CD4-positive, alpha-beta T cell (primary cell): ENCODE results near the gene MTMR12. TPM values are rescaled to one million over a fixed set of nuclear protein-coding genes. Genes with fewer than 3 reads are reported as not detected.

Source experiments
- ATAC-seq: fragments of 200-7000 bp; cut with Tn5 transposase; one replicate; pipeline ENCODE4 v1.10.0; 2022; ENCODE audit warnings: mild to moderate bottlenecking; ENCODE audit not compliant: poor library complexity
- CTCF ChIA-PET: fragments of 350-600 bp; sonication (Branson Sonifier 250); formaldehyde crosslinking; loops from one replicate; lab custom pipeline; 2021; ENCODE audit warnings: antibody characterized with exemption, inconsistent platforms; lab: Charles Lee
- POLR2A ChIA-PET: fragments of 350-600 bp; sonication (Branson Sonifier 250); formaldehyde crosslinking; loops from one replicate; lab custom pipeline; 2021; ENCODE audit warnings: antibody characterized with exemption, inconsistent platforms; lab: Charles Lee
- DNase-seq, 14 experiments: peaks; one replicate each; pipeline ENCODE4 v3.0.0-alpha.2; 2013 to 2020; ENCODE audit warnings: mixed read lengths in 2 of 14
- H3K27ac ChIP-seq, 2 donors: one replicate each; pipeline versions ENCODE4 v1.5.1 to v1.7.0; 2013; ENCODE audit warnings: low read length in 2 of 2, low read depth in 1 of 2, mild to moderate bottlenecking in 1 of 2
- H3K27me3 ChIP-seq, 2 experiments: 1 replicate in 1 of 2; 2 replicates in 1 of 2; pipeline versions ENCODE4 v1.6.1 to v1.7.0; 2013; ENCODE audit warnings: low read length in 2 of 2, control low read depth in 1 of 2, mild to moderate bottlenecking in 1 of 2, moderate library complexity in 1 of 2; ENCODE audit not compliant: insufficient read depth in 2 of 2, control insufficient read depth in 1 of 2
- H3K36me3 ChIP-seq: one replicate; pipeline ENCODE4 v1.6.1; 2013; ENCODE audit warnings: low read length, control low read depth; ENCODE audit not compliant: insufficient read depth
- H3K4me1 ChIP-seq: one replicate; pipeline ENCODE4 v1.6.1; 2013; ENCODE audit warnings: low read length, control low read depth; ENCODE audit not compliant: insufficient read depth
- H3K4me3 ChIP-seq: one replicate; pipeline ENCODE4 v1.5.1; 2013; ENCODE audit warnings: mild to moderate bottlenecking, low read length, moderate library complexity
- H3K9me3 ChIP-seq, 2 experiments: 1 replicate in 1 of 2; 2 replicates in 1 of 2; pipeline versions ENCODE4 v1.6.1 to v1.7.0; 2013; ENCODE audit warnings: low read length in 2 of 2, mild to moderate bottlenecking in 2 of 2, control low read depth in 1 of 2, moderate library complexity in 1 of 2; ENCODE audit not compliant: control insufficient read depth in 1 of 2, insufficient read depth in 1 of 2
- H3K27ac Mint-ChIP-seq: one replicate; pipeline ENCODE4 v1.8.0; 2020; ENCODE audit warnings: mixed read lengths
- H3K27me3 Mint-ChIP-seq: one replicate; pipeline ENCODE4 v1.8.0; 2021; ENCODE audit warnings: mixed read lengths
- H3K36me3 Mint-ChIP-seq: one replicate; pipeline ENCODE4 v1.8.0; 2021; ENCODE audit warnings: low read depth, mixed read lengths
- H3K4me1 Mint-ChIP-seq: one replicate; pipeline ENCODE4 v1.8.0; 2021; ENCODE audit warnings: low read depth, mixed read lengths
- H3K4me3 Mint-ChIP-seq: one replicate; pipeline ENCODE4 v1.8.0; 2020; ENCODE audit warnings: mild to moderate bottlenecking, mixed read lengths
- H3K9me3 Mint-ChIP-seq: one replicate; pipeline ENCODE4 v1.8.0; 2020; ENCODE audit warnings: mixed read lengths
- intact Hi-C, 2 experiments: fragments of 100-400 bp; cut with DNase I in 1 of 2; cut with micrococcal nuclease in 1 of 2; formaldehyde crosslinking; loops; one replicate each; pipeline versions ENCODE4 v1.15.1 to v1.9.0; 2023 to 2025; cut with DNase I, micrococcal nuclease
- total RNA-seq, 174 experiments: library from RNA in 2 of 174; stranded (reverse) in 2 of 174; gene quantifications; one replicate each; pipeline ENCODE4 v1.2.3 and lab custom pipeline; 2021 to 2026
- TF ChIP-seq, protein P1 (sequence below): fragments of 200-600 bp; IDR thresholded peaks from one replicate; pipeline ENCODE4 v1.8.0; 2022; ENCODE audit warnings: antibody characterized with exemption, mild to moderate bottlenecking

The MTMR12 gene
- total RNA-seq, 2 experiments from 2014 or later: 15.9 to 18.3 TPM

DNA sequence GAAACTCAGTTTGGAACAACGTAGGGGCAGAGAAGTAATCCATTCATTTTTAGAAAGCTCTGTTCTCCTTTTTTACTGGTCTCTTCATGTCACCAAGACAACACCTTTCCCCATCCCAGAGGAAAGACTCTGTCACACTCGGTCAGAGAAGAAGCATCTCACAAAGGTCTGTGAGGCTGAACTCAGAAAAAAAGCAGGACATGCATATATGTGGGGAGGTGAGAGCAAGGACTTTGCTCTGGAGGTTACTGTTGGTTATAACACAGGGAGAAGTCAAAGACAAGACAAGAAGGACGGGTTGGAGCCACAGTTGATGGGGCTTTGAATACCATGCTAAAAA is 19.2 kb upstream of the MTMR12 start:
- Histone ChIP-seq H3K4me1 (peaks cover 4% of the 10 kb centered on the region), H3K4me3 (no peak overlapping the region), H3K27ac (no peak overlapping the region), H3K36me3 (no peaks in the 10 kb centered on the region), H3K27me3 (no peaks in the 10 kb centered on the region), H3K9me3 (no peaks in the 10 kb centered on the region)
- no peak for ATAC-seq
- Mint-ChIP-seq H3K9me3 (no peaks in the 10 kb centered on the region), H3K27ac (no peak overlapping the region), H3K27me3 (no peaks in the 10 kb centered on the region), H3K36me3 (no peaks in the 10 kb centered on the region), H3K4me3 (no peak overlapping the region), H3K4me1 (no peaks in the 10 kb centered on the region)
- TF ChIP-seq, protein P1, sequence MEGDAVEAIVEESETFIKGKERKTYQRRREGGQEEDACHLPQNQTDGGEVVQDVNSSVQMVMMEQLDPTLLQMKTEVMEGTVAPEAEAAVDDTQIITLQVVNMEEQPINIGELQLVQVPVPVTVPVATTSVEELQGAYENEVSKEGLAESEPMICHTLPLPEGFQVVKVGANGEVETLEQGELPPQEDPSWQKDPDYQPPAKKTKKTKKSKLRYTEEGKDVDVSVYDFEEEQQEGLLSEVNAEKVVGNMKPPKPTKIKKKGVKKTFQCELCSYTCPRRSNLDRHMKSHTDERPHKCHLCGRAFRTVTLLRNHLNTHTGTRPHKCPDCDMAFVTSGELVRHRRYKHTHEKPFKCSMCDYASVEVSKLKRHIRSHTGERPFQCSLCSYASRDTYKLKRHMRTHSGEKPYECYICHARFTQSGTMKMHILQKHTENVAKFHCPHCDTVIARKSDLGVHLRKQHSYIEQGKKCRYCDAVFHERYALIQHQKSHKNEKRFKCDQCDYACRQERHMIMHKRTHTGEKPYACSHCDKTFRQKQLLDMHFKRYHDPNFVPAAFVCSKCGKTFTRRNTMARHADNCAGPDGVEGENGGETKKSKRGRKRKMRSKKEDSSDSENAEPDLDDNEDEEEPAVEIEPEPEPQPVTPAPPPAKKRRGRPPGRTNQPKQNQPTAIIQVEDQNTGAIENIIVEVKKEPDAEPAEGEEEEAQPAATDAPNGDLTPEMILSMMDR: no peak
- ChIA-PET POLR2A (no interaction called here), CTCF (interaction anchor here (1.2 kb wide), 1 partner anchor 99 kb away, joined by 3 read pairs; no protein-coding TSS in a partner anchor)
- intact Hi-C loops: no loop called here
- no peak for DNase-seq

DNA sequence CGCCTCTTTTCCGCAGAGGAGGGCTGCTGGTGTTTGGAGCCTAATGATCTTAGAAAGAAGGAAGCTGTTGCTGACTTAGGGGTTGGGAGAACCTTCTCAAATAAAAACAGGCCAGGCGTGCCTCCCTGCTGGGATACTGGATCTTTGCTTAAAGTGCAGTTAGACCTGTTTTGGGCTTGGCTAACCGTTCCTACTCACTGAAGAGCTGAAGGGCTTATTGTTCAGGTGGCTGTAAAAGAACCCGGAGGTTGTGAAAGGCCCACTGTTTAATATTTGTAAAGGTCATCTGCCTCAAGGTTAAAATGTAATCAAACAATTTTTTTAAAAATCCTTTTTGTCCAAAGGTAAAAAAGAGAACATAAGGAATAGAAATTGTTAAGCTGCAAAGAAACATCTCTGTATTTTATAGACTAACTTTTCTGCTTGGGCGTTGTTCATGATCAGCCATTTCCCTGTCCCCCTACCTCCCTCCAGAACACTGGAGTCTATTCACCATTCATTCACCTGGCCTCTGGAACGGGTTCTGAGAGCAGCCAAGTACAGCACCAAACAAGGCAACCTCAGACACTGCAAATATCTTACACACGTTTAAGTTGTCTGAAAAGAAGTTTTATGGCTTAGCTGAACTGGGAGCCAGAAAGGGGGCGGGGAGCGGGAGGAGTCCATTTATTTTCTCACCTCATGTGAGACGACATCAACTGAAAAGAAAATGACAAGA is 18.6 kb upstream of the MTMR12 start:
- H3K27ac ChIP-seq: no peak overlapping the region
- no peaks in the 10 kb centered on the region for H3K9me3 ChIP-seq
- CTCF ChIA-PET: interaction anchor here (1.2 kb wide), 1 partner anchor 98 kb away, joined by 3 read pairs; no protein-coding TSS in a partner anchor
- intact Hi-C loops: no loop called here
- no peak for ATAC-seq
- H3K9me3 Mint-ChIP-seq: no peaks in the 10 kb centered on the region
- H3K27ac Mint-ChIP-seq: no peak overlapping the region
- no peaks in the 10 kb centered on the region for H3K4me1 Mint-ChIP-seq
- no peak overlapping the region for H3K4me3 ChIP-seq
- TF ChIP-seq, protein P1: no peak
- no peaks in the 10 kb centered on the region for H3K27me3 Mint-ChIP-seq
- H3K4me3 Mint-ChIP-seq: no peak overlapping the region
- no peak for DNase-seq
- no peaks in the 10 kb centered on the region for H3K36me3 Mint-ChIP-seq
- H3K36me3 ChIP-seq: no peaks in the 10 kb centered on the region
- H3K4me1 ChIP-seq: peaks cover 4% of the 10 kb centered on the region
- POLR2A ChIA-PET: no interaction called here
- no peaks in the 10 kb centered on the region for H3K27me3 ChIP-seq

DNA sequence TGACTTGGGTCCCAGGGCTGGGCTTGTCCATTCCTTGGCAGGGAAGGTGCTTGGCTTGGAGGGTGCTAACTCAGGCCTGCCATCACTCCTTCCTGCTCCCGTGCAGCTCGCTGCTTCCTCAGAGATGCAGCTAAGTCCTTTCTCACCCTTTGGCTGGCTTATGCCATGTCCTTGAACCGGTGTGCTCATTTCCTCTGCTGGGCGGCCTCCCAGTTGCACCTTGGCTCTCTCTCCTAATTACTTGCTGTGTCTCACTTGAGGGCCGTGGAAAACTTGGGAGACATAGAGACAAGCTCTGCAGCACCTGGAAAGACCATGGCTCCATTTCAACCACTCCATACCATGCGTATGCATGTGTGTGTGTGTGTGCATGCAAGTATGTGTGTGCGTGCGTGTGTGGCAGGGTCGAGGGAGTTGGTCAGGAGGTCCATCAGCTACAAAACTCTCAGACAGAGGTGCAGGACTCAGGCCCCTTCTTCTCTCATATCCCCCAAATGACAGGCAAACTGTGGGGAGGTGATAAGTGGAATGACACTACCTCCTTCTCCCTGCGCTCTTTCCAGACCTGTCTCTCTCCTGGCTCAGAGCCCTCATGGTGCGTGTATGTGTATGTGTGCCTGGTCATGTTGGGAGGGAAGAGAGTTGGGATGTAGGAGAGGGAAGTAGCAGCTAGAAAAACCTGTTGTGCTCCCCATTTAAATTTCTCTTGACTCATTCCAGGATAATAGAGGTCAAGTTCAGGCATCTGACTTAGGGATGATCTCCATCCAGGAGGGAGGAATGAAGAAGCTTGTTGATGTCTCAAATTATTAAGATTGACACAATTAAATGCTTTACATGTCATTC is 17.6 kb upstream of the MTMR12 start:
- intact Hi-C loops: no loop called here
- TF ChIP-seq, protein P1: no peak
- no peaks in the 10 kb centered on the region for H3K36me3 Mint-ChIP-seq
- H3K4me1 Mint-ChIP-seq: no peaks in the 10 kb centered on the region
- H3K27ac Mint-ChIP-seq: no peak overlapping the region
- DNase-seq (no peak), ATAC-seq (no peak)
- no peaks in the 10 kb centered on the region for H3K36me3 ChIP-seq
- POLR2A ChIA-PET: interaction anchor here (0.6 to 1.4 kb wide), 3 partner anchors 98 to 156 kb away, joined by 3 to 5 read pairs (median 3); partner anchors contain the start of gene GOLPH3
- H3K27me3 ChIP-seq: no peaks in the 10 kb centered on the region
- H3K9me3 ChIP-seq: no peaks in the 10 kb centered on the region
- no peak overlapping the region for H3K4me3 ChIP-seq
- no peak overlapping the region for H3K27ac ChIP-seq
- CTCF ChIA-PET: interaction anchor here (1.0 to 1.6 kb wide), 2 partner anchors 98 to 104 kb away, joined by 3 to 29 read pairs; no protein-coding TSS in a partner anchor
- no peak overlapping the region for H3K4me3 Mint-ChIP-seq
- H3K4me1 ChIP-seq: peaks cover 4% of the 10 kb centered on the region
- H3K27me3 Mint-ChIP-seq: no peaks in the 10 kb centered on the region
- H3K9me3 Mint-ChIP-seq: no peaks in the 10 kb centered on the region
